GM13977 (cell line): ENCODE measurements around the gene ARMC2.
"Not testable (repeated sequence)": the region's sequence is repeated elsewhere in the genome, so short reads cannot be mapped to it uniquely, and the experiment has no call there.

ENCODE experiments used
- DNase-seq: peaks from one replicate; pipeline ENCODE4 v3.0.0; 2012; ENCODE audit warnings: low spot score
- in situ Hi-C: fragments of 300-500 bp; cut with MboI; formaldehyde crosslinking; loops from one replicate; pipeline ENCODE4 v1.12.0; 2022; ENCODE audit warnings: low sequenced_read_pairs, low pct_unique_long_range_greater_than_20kb, mixed read lengths, inconsistent platforms; ENCODE audit not compliant: unreplicated experiment
- TF ChIP-seq, protein P1 (sequence below): IDR thresholded peaks from 2 replicates; pipeline ENCODE4 v1.5.1; 2012; ENCODE audit warnings: mild to moderate bottlenecking, control low read depth; ENCODE audit not compliant: insufficient read depth; ENCODE audit errors: extremely low read depth, missing control alignments

ARMC2 gene

DNA sequence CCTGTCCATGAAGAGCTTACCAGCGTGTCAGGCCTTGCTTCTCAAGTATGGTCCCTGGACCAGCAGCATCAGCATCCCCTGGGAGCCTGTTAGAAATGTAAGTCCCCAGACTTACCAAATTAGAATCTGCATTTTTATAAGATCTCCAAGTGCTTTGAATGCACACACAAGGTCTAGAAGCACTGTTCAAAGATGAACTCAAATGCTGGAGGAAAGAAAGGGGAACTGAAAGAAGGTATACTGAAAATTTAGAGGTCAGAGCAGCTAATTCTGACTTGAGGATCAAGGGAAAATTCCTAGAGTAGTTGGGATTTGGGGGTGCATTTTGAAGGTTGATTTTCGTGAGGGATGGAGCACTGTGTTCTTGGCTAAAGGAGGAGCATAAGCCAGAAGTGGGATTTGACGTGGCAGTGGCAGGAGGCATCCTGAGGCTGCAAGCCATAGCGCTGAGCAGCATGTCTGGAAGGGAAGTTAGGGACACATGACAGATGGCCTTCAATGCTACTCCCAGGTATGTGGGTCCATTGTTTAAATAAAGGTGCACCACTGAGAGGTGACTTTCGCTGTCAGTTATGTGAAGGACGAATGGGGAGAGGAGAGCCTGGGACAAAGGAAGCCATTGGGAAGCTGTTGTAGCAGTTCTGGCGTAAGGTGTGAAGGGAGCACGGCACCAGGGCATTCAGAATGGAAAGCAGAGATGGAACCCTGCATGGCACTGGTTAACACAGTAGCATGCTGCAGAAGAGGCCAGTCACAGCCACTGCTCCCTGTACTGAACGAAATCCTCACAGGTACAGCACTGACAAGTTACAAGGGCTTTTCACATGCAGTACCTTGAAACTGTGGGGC lies 36.2 kb downstream of the ARMC2 start:
- TF ChIP-seq, protein P1, sequence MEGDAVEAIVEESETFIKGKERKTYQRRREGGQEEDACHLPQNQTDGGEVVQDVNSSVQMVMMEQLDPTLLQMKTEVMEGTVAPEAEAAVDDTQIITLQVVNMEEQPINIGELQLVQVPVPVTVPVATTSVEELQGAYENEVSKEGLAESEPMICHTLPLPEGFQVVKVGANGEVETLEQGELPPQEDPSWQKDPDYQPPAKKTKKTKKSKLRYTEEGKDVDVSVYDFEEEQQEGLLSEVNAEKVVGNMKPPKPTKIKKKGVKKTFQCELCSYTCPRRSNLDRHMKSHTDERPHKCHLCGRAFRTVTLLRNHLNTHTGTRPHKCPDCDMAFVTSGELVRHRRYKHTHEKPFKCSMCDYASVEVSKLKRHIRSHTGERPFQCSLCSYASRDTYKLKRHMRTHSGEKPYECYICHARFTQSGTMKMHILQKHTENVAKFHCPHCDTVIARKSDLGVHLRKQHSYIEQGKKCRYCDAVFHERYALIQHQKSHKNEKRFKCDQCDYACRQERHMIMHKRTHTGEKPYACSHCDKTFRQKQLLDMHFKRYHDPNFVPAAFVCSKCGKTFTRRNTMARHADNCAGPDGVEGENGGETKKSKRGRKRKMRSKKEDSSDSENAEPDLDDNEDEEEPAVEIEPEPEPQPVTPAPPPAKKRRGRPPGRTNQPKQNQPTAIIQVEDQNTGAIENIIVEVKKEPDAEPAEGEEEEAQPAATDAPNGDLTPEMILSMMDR: no peak
- DNase-seq: no peak
- in situ Hi-C loops: no loop called here

DNA sequence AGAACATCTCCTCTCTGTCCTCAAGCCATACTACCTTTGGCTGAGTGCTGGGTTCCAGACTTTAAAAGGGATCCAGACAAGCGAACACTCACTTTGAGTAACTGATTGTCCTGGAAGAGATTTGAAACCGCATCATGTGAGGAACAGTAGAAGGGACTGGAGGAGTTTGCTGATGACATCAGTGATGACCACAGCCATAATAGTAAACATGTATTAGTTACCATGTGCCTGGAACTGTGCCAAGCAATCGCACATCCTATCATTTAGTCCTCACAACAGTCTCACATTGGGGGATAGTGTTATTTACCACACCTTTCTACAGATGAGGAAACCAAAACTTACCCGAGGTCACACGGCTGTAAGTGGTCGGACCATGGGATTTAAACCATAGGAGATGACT lies 39.8 kb downstream of the ARMC2 start:
- TF ChIP-seq, protein P1: no peak
- in situ Hi-C loops: no loop called here
- DNase-seq: no peak

DNA sequence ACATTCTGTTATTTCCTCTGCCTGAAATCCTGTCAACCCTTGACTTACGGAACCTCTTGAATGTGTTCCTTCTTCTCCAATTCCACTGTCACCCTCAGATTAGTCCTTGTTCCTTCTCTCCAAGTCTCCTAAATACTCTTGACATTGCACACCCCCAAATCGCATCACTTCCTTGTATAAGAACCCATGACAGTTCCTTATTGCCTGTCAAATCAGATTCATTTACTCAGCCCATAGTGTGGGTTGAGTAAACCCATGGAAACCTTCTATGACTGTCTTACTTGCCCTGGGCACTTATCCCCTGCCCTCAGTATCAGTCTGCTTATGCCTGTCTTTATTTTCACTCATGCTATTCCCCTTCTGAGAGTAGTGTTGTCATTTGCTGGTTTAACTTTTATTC lies 40.5 kb downstream of the ARMC2 start:
- in situ Hi-C loops: no loop called here
- TF ChIP-seq, protein P1: no peak

DNA sequence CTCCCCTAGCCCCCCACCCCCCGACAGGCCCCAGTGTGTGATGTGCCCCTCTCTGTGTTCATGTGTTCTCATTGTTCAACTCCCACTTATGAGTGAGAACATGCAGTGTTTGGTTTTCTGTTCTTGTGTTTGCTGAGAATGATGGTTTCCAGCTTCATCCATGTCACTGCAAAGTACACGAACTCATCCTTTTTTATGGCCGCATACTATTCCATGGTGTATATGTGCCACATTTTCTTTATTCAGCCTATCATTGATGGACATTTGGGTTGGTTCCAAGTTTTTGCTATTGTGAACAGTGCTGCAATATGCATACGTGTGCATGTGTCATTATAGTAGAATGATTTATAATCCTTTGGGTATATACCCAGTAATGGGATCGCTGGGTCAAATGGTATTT lies 42.7 kb downstream of the ARMC2 start:
- in situ Hi-C loops: loop anchor here (10.0 kb wide), 1 partner anchor 346 kb away; no protein-coding TSS in a partner anchor
- DNase-seq: not testable (repeated sequence)

More for the DNA sequence above, 40.5 kb downstream of the ARMC2 start:
- DNase-seq: no peak

DNA sequence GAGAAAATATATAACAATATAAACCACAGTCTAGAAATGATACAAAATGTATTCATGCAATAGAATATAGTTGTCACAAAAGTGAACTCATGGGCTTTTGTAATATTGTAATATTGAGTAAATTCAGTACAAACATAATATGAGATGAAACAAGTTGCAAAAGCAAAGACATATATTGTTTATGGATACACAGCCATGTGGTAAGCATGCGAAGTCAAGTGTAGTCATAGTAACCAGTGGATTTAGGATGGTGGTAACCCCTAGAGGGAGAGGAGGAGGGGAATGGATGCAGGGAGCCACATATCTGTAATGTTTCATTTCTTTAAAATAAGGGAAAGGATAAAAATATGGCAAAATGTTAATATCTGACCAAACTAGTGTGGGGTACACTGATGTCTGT lies 47.3 kb downstream of the ARMC2 start:
- DNase-seq: no peak
- in situ Hi-C loops: loop anchor here (10.0 kb wide), 1 partner anchor 351 kb away; no protein-coding TSS in a partner anchor
- TF ChIP-seq, protein P1: no peak

DNA sequence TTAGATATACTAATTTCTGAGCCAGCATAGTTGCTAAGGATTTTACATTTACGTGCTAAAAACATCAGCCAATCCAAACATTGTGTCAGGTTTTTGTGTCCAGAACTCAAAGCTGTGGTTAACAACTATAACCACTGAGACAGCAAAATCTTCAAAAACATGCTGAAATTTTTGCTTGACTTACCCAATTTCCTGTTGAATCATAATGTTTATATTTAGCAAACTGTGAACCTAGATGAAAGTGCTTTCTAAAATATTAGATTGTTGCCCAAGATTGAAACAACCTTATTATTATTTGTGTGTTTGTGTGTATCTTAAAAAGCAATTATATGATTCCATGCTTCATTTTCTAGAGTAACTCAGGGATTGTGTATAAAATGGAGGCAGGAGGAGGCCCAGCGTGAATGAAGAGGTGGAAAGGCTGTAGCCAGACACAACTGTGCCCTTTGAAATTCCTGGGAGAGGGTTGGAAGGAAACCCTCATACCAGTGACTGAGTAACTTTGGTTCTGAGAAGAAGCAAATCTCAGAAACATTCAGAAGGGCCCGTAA lies 48.0 kb downstream of the ARMC2 start:
- no peak for DNase-seq
- TF ChIP-seq, protein P1: no peak
- in situ Hi-C loops: loop anchor here (10.0 kb wide), 1 partner anchor 351 kb away; no protein-coding TSS in a partner anchor

DNA sequence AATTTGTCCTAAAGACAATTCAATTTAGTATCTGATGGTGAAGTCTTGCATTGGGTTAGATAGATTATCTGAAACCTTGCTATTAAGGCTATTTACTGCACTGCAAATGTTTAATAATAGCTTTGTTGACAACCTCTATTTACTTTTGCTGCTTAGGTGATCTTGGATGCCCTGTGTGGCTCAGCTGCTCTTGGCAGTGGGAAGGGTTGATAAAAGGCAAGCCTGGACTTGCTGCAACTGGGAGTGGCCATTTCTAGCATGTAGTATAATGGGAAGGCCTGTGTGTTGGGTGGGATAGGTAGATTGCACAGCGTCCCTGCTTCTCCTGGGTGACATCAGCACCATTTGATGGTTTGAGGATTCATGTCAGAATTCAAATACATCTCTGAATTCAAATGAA lies 49.1 kb downstream of the ARMC2 start:
- no peak for DNase-seq
- in situ Hi-C loops: loop anchor here (10.0 kb wide), 1 partner anchor 353 kb away; no protein-coding TSS in a partner anchor
- TF ChIP-seq, protein P1: no peak
